Central memory CD8-positive, alpha-beta T cell (primary cell): Measurements from ENCODE around the gene FXYD1.
"Not testable (repeated sequence)": the region's sequence is repeated elsewhere in the genome, so short reads cannot be mapped to it uniquely, and the experiment has no call there.

Source experiments
- ATAC-seq: fragments of 150-1000 bp; cut with Tn5 transposase; replicated peaks from 2 replicates; pipeline ENCODE4 v1.10.0; 2022; ENCODE audit warnings: mild to moderate bottlenecking, moderate FRiP score, moderate number of reproducible peaks; ENCODE audit not compliant: poor library complexity, severe bottlenecking; ENCODE audit errors: extremely low read depth
- DNase-seq, 2 donors: peaks; one replicate each; pipeline ENCODE4 v3.0.0; 2021; ENCODE audit warnings: low spot score in 2 of 2
- H3K27ac Mint-ChIP-seq: one replicate; pipeline ENCODE4 v1.8.0; 2022; ENCODE audit warnings: low read depth, mild to moderate bottlenecking, moderate library complexity, mixed read lengths
- H3K27me3 Mint-ChIP-seq: one replicate; pipeline ENCODE4 v1.8.0; 2022; ENCODE audit warnings: mixed read lengths
- H3K36me3 Mint-ChIP-seq: one replicate; pipeline ENCODE4 v1.8.0; 2022; ENCODE audit warnings: mild to moderate bottlenecking, moderate library complexity, mixed read lengths; ENCODE audit not compliant: insufficient read depth
- H3K4me1 Mint-ChIP-seq: one replicate; pipeline ENCODE4 v1.8.0; 2022; ENCODE audit warnings: mixed read lengths
- H3K4me3 Mint-ChIP-seq: one replicate; pipeline ENCODE4 v1.8.0; 2022; ENCODE audit warnings: mild to moderate bottlenecking, moderate library complexity, mixed read lengths
- H3K9me3 Mint-ChIP-seq: one replicate; pipeline ENCODE4 v1.8.0; 2022; ENCODE audit warnings: mixed read lengths

The FXYD1 gene

GRCh38 chr19:35100588-35101533 is 37.8 kb upstream of the FXYD1 start:
- Mint-ChIP-seq H3K27ac (no peak overlapping the region), H3K9me3 (no peaks in the 10 kb centered on the region), H3K4me3 (no peak overlapping the region), H3K27me3 (no peaks in the 10 kb centered on the region), H3K36me3 (no peaks in the 10 kb centered on the region), H3K4me1 (no peaks in the 10 kb centered on the region)
- DNase-seq (no peak), ATAC-seq (no peak)

- not testable (repeated sequence) for H3K4me1 Mint-ChIP-seq, H3K4me3 Mint-ChIP-seq, ATAC-seq, H3K27me3 Mint-ChIP-seq, H3K27ac Mint-ChIP-seq, DNase-seq, H3K9me3 Mint-ChIP-seq, H3K36me3 Mint-ChIP-seq
Measured at GRCh38 chr19:35101949-35102348, 36.7 kb upstream of the FXYD1 start.

- peak overlapping the region; percentile 33 for H3K27ac Mint-ChIP-seq
- H3K4me1 Mint-ChIP-seq, H3K36me3 Mint-ChIP-seq, ATAC-seq, H3K9me3 Mint-ChIP-seq, H3K4me3 Mint-ChIP-seq, DNase-seq, H3K27me3 Mint-ChIP-seq: not testable (repeated sequence)
Measured at GRCh38 chr19:35103614-35104013, 35.0 kb upstream of the FXYD1 start.

DNA sequence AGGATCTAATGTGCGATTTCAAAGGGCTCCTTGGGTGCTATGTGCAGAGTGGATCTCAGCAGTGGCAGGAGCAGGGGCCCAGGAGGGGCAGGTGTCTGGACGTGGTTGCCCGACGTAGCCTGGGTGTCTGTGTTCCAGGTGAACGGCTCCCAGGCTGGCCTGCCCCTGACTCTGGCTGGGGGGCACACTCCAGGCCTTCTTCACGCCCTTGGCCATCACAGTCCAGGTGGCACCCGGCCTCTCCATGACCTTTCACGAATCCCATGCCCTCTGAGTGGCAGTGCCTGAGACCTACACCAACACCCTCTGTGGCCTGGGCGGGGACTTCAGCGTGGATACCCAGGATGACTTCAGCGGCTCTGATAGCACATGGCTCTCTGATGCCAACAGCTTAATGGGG is 34.3 kb upstream of the FXYD1 start:
- no peaks in the 10 kb centered on the region for H3K9me3 Mint-ChIP-seq
- H3K36me3 Mint-ChIP-seq, result peaks cover 3% of the 10 kb centered on the region
- no peaks in the 10 kb centered on the region for H3K4me1 Mint-ChIP-seq
- no peak overlapping the region for H3K4me3 Mint-ChIP-seq
- no peak overlapping the region for H3K27ac Mint-ChIP-seq
- no peaks in the 10 kb centered on the region for H3K27me3 Mint-ChIP-seq
- no peak for DNase-seq
- no peak for ATAC-seq

DNA sequence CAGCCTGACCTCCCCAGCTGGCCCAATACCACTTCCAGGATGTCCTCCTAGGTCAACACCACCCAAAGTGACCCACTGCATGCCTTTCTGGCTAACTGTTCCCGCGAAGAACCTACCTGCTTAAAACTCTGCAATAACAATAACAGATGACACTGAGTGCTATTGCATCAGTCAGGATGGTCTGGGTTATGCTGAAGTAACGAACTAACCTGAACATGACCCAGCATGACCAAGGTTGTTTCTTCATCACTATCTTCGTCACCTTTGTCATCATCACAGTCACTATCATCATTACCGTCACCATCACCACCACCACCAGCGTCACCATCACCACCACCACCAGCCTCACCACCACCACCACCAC is 33.6 kb upstream of the FXYD1 start:
- Mint-ChIP-seq H3K4me3 (no peak overlapping the region), H3K36me3 (peaks cover 3% of the 10 kb centered on the region), H3K27me3 (no peaks in the 10 kb centered on the region), H3K27ac (no peak overlapping the region), H3K4me1 (no peaks in the 10 kb centered on the region), H3K9me3 (no peaks in the 10 kb centered on the region)
- DNase-seq (no peak), ATAC-seq (no peak)

DNA sequence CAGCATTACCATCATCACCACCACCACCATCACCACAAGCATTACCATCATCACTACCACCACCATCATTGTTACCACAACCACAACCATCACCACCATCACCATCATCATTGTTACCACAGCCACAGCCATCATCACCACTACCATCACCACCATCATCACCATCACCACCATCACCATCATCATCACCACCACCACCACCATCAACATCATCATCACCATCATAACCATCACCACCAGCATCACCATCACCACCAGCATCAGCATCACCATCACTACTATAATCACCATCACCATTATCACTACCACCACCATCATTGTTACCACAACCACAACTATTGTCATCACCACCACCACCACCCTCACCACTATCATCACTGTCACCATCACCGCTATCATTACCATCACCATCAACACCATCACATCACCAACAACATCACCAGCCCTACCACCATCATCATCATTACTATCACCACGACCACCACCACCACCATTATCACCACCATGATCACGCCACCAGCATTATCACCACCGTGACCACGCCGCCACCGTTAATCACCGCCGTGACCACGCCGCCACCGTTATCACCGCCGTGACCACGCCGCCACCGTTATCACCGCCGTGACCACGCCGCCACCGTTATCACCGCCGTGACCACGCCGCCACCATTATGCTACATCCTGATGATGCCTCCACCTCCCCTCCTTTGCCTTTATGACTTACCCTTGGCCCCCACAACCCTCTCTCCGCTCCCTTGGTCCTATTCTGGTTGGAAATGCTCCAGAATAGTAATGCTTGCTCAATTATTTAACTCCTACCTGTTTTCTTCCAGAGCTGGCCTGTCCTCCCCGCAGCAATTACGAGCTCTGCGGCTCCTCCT is 33.0 kb upstream of the FXYD1 start:
- Mint-ChIP-seq H3K9me3 (no peaks in the 10 kb centered on the region), H3K4me1 (no peaks in the 10 kb centered on the region), H3K27ac (no peak overlapping the region), H3K4me3 (no peak overlapping the region), H3K36me3 (peaks cover 3% of the 10 kb centered on the region), H3K27me3 (no peaks in the 10 kb centered on the region)
- ATAC-seq (no peak), DNase-seq (no peak)

GRCh38 chr19:35106291-35106583 is 32.4 kb upstream of the FXYD1 start:
- Mint-ChIP-seq H3K4me1 (no peaks in the 10 kb centered on the region), H3K27me3 (no peaks in the 10 kb centered on the region)

DNA sequence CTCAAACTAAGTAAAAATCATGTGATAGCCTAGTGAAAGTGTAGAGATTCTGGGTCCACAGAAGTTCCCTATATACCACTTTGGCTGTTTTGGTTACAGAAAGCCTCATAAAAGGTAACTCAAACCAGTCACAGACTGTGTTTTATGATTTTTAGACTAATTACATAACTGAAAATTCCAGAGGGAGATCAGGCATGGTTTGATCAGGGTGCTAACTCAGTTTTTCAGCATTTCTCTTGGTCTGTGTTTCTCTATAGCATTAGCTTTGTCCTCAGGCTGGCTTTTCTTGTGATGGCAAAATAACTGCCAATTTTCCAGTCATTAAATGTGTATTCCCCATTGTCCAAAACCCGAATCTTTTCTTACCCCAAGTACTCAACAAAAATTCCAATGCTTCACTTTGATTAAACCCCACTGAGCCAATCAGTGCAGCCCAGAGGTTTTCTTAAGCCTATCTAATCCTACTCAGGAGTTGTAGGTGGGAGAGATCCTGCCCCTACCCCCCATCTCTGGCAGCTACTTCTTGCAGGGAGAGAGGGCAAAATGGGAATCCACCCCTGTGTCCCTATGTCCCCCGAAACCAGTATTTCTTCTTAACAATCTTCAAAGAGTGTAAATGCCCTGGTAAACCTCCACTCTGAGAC is 31.6 kb upstream of the FXYD1 start:
- no peak for DNase-seq
- Mint-ChIP-seq H3K27me3 (peaks cover 6% of the 10 kb centered on the region), H3K27ac (no peak overlapping the region), H3K36me3 (peaks cover 3% of the 10 kb centered on the region), H3K9me3 (no peaks in the 10 kb centered on the region), H3K4me1 (no peaks in the 10 kb centered on the region), H3K4me3 (no peak overlapping the region)
- no peak for ATAC-seq

More at GRCh38 chr19:35106291-35106583, 32.4 kb upstream of the FXYD1 start:
- H3K9me3 Mint-ChIP-seq, result no peaks in the 10 kb centered on the region
- no peak for DNase-seq
- H3K4me3 Mint-ChIP-seq, result no peak overlapping the region
- peaks cover 3% of the 10 kb centered on the region for H3K36me3 Mint-ChIP-seq
- H3K27ac Mint-ChIP-seq, result no peak overlapping the region
- no peak for ATAC-seq

GRCh38 chr19:35107545-35107944 is 31.1 kb upstream of the FXYD1 start:
- no peak overlapping the region for H3K4me3 Mint-ChIP-seq
- H3K4me1 Mint-ChIP-seq, result no peaks in the 10 kb centered on the region
- DNase-seq (no peak), ATAC-seq (no peak)
- no peaks in the 10 kb centered on the region for H3K9me3 Mint-ChIP-seq
- H3K27ac Mint-ChIP-seq, result no peak overlapping the region
- H3K36me3 Mint-ChIP-seq, result peaks cover 3% of the 10 kb centered on the region
- peaks cover 10% of the 10 kb centered on the region for H3K27me3 Mint-ChIP-seq

DNA sequence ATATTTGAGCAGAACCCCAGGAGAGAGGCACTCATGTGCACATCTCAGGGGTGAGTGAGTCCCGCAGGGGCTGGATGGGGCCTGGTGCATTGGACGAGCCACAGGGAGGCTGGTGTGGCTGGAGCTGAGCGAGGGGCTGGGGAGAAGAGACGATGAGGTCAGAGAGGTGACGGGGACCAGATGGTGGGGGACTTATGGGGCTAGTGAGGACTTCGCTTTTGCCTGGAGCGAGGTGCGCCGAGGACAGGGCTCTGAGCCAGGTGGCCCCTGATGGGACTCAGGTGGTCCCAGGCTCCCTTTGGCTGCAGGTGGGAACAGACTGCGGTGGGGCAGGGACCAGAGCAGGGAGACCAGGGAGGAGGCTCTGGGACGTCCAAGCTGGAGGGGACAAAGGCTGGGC is 29.9 kb upstream of the FXYD1 start:
- H3K4me1 Mint-ChIP-seq, result no peaks in the 10 kb centered on the region
- ATAC-seq (no peak), DNase-seq (no peak)
- H3K27me3 Mint-ChIP-seq, result peaks cover 10% of the 10 kb centered on the region
- peaks cover 3% of the 10 kb centered on the region for H3K36me3 Mint-ChIP-seq
- H3K27ac Mint-ChIP-seq, result peak overlapping the region; percentile 45
- H3K4me3 Mint-ChIP-seq, result no peak overlapping the region
- H3K9me3 Mint-ChIP-seq, result no peaks in the 10 kb centered on the region

GRCh38 chr19:35109395-35110112 is 29.1 kb upstream of the FXYD1 start:
- no peak for DNase-seq
- no peak for ATAC-seq
- Mint-ChIP-seq H3K9me3 (no peaks in the 10 kb centered on the region), H3K36me3 (peaks cover 3% of the 10 kb centered on the region), H3K4me1 (peaks cover 3% of the 10 kb centered on the region), H3K27ac (peak overlapping the region; percentile 26), H3K27me3 (peaks cover 10% of the 10 kb centered on the region), H3K4me3 (no peak overlapping the region)

- Mint-ChIP-seq H3K9me3 (no peaks in the 10 kb centered on the region), H3K27ac (no peak overlapping the region), H3K4me1 (peaks cover 8% of the 10 kb centered on the region), H3K27me3 (peaks cover 10% of the 10 kb centered on the region), H3K36me3 (peaks cover 2% of the 10 kb centered on the region), H3K4me3 (no peak overlapping the region)
- DNase-seq, result no peak
- no peak for ATAC-seq
Measured at GRCh38 chr19:35110974-35111373, 27.6 kb upstream of the FXYD1 start.
